HG03521 (cell line): ENCODE measurements around the gene RASL10B.

Experiments used
- ATAC-seq: cut with Tn5 transposase; IDR thresholded peaks from one replicate; pipeline ENCODE4 v1.9.1; 2021; ENCODE audit warnings: mild to moderate bottlenecking, moderate library complexity; ENCODE audit not compliant: unreplicated experiment

RASL10B gene

GRCh38 chr17:35763767-35764122 lies 32.3 kb downstream of the RASL10B start:
- no peak for ATAC-seq

- ATAC-seq = peak; percentile 82
Observed at GRCh38 chr17:35764123-35764991, 32.9 kb downstream of the RASL10B start.

- no peak for ATAC-seq
Observed at GRCh38 chr17:35765086-35765710, 33.8 kb downstream of the RASL10B start.

GRCh38 chr17:35765756-35766488 lies 34.5 kb downstream of the RASL10B start:
- ATAC-seq = no peak

- ATAC-seq = no peak
Observed at GRCh38 chr17:35766489-35766877, 35.0 kb downstream of the RASL10B start.

- ATAC-seq = no peak
Observed at GRCh38 chr17:35766903-35767510, 35.6 kb downstream of the RASL10B start.

GRCh38 chr17:35768797-35769196 lies 37.4 kb downstream of the RASL10B start:
- no peak for ATAC-seq

GRCh38 chr17:35769895-35770486 lies 38.6 kb downstream of the RASL10B start:
- ATAC-seq = no peak

- ATAC-seq = no peak
Observed at GRCh38 chr17:35773129-35773528, 41.7 kb downstream of the RASL10B start.

- no peak for ATAC-seq
Observed at GRCh38 chr17:35773679-35774425, 42.4 kb downstream of the RASL10B start.

- ATAC-seq = no peak
Observed at GRCh38 chr17:35774499-35774898, 43.1 kb downstream of the RASL10B start.

GRCh38 chr17:35775039-35775438 lies 43.6 kb downstream of the RASL10B start:
- ATAC-seq = no peak

GRCh38 chr17:35775583-35775982 lies 44.1 kb downstream of the RASL10B start:
- no peak for ATAC-seq

GRCh38 chr17:35778641-35779196 lies 47.3 kb downstream of the RASL10B start:
- no peak for ATAC-seq

GRCh38 chr17:35780950-35781349 lies 49.5 kb downstream of the RASL10B start:
- ATAC-seq = no peak

GRCh38 chr17:35784895-35785294 lies 53.5 kb downstream of the RASL10B start:
- no peak for ATAC-seq

GRCh38 chr17:35786941-35787432 lies 55.5 kb downstream of the RASL10B start:
- ATAC-seq = no peak

GRCh38 chr17:35788477-35789368 lies 57.3 kb downstream of the RASL10B start:
- ATAC-seq = no peak

GRCh38 chr17:35790841-35791240 lies 59.4 kb downstream of the RASL10B start:
- ATAC-seq = no peak
